ENCODE measurements around the gene LEAP2.

DNA sequence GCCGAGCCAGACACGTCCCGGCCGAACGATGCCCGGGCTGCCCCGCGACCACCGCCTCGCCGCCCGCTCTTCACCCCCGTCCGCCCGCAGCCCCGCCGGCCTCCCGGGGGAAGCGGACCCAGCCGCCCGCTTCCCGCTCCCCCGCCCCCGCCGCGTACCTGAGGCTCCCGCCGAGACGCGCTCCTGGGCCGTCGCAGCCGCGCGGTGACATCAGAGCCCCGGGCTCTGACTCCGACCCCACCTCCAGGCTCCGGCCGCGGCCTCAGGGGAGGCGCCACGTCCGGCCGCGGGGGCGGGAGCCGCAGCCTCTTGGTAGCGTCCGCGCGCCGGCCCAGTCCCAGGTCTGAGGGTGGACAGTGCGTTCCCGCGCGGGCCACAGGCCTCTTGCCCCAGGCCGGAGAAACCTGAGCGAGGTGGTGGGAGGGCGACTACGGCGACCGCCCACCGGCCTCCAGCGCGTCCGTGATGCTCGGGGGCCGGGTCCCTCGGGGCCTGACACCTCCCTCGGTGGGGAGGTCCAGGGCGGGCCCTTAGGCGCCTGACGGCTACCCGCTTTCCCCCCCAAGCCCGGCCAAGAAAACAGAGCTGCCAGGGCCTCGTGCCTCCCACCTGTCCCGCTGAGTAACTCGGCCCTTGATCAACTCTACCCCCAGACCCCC, 42.9 kb upstream of the LEAP2 start, which contains the start of gene SHROOM1:
- TF ChIP-seq CHD2 (IDR thresholded peaks at IDR 0.05; ENCODE audit: low read length, partially characterized antibody) = no peak
- TF ChIP-seq, protein P1, sequence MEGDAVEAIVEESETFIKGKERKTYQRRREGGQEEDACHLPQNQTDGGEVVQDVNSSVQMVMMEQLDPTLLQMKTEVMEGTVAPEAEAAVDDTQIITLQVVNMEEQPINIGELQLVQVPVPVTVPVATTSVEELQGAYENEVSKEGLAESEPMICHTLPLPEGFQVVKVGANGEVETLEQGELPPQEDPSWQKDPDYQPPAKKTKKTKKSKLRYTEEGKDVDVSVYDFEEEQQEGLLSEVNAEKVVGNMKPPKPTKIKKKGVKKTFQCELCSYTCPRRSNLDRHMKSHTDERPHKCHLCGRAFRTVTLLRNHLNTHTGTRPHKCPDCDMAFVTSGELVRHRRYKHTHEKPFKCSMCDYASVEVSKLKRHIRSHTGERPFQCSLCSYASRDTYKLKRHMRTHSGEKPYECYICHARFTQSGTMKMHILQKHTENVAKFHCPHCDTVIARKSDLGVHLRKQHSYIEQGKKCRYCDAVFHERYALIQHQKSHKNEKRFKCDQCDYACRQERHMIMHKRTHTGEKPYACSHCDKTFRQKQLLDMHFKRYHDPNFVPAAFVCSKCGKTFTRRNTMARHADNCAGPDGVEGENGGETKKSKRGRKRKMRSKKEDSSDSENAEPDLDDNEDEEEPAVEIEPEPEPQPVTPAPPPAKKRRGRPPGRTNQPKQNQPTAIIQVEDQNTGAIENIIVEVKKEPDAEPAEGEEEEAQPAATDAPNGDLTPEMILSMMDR (IDR thresholded peaks at IDR 0.05) = no peak
